ENCODE results near the gene GPX1. TPM values are rescaled to one million over a fixed set of nuclear protein-coding genes. Genes with fewer than 3 reads are reported as not detected.

GPX1 gene
- total and polyA plus RNA-seq, 2 of the 8 experiments (the other 6 are each of a cell fraction or from before 2014, with no cell fraction given): 250 to 757 TPM

DNA sequence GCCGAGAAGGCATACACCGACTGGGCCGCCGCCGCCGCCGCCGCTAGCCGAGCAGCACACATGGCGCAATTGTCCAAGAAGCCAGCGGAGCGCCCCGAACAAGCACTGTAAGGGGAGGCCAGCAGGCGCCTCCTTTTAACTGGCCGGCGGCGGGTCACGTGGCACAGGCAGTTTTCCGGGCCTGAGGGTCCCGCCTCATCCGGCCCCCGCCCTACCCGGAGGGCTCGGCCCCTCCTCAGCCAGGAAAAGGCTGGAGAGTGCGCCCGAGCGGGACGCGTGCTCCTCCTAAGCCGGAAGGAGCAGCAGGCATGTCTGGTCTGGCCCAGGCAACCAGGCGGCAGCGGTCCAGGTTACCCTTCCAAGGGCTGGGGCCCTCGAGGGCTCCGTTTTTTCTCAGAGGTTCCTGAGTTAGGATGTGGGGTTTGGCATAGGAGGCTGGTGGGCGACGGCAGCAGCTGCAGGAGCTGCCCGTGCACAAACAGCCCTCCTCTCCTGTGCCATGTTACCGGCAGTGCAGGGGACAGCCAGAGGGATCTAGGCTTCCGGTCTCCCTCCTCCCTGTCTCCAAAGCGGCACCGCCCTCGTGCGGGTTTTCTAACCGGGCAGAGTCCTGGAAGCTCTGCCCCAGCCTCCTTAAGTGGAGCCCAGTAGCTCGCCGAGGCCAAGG lies at the start of gene GPX1 (continued):
- TF ChIP-seq, protein P1, sequence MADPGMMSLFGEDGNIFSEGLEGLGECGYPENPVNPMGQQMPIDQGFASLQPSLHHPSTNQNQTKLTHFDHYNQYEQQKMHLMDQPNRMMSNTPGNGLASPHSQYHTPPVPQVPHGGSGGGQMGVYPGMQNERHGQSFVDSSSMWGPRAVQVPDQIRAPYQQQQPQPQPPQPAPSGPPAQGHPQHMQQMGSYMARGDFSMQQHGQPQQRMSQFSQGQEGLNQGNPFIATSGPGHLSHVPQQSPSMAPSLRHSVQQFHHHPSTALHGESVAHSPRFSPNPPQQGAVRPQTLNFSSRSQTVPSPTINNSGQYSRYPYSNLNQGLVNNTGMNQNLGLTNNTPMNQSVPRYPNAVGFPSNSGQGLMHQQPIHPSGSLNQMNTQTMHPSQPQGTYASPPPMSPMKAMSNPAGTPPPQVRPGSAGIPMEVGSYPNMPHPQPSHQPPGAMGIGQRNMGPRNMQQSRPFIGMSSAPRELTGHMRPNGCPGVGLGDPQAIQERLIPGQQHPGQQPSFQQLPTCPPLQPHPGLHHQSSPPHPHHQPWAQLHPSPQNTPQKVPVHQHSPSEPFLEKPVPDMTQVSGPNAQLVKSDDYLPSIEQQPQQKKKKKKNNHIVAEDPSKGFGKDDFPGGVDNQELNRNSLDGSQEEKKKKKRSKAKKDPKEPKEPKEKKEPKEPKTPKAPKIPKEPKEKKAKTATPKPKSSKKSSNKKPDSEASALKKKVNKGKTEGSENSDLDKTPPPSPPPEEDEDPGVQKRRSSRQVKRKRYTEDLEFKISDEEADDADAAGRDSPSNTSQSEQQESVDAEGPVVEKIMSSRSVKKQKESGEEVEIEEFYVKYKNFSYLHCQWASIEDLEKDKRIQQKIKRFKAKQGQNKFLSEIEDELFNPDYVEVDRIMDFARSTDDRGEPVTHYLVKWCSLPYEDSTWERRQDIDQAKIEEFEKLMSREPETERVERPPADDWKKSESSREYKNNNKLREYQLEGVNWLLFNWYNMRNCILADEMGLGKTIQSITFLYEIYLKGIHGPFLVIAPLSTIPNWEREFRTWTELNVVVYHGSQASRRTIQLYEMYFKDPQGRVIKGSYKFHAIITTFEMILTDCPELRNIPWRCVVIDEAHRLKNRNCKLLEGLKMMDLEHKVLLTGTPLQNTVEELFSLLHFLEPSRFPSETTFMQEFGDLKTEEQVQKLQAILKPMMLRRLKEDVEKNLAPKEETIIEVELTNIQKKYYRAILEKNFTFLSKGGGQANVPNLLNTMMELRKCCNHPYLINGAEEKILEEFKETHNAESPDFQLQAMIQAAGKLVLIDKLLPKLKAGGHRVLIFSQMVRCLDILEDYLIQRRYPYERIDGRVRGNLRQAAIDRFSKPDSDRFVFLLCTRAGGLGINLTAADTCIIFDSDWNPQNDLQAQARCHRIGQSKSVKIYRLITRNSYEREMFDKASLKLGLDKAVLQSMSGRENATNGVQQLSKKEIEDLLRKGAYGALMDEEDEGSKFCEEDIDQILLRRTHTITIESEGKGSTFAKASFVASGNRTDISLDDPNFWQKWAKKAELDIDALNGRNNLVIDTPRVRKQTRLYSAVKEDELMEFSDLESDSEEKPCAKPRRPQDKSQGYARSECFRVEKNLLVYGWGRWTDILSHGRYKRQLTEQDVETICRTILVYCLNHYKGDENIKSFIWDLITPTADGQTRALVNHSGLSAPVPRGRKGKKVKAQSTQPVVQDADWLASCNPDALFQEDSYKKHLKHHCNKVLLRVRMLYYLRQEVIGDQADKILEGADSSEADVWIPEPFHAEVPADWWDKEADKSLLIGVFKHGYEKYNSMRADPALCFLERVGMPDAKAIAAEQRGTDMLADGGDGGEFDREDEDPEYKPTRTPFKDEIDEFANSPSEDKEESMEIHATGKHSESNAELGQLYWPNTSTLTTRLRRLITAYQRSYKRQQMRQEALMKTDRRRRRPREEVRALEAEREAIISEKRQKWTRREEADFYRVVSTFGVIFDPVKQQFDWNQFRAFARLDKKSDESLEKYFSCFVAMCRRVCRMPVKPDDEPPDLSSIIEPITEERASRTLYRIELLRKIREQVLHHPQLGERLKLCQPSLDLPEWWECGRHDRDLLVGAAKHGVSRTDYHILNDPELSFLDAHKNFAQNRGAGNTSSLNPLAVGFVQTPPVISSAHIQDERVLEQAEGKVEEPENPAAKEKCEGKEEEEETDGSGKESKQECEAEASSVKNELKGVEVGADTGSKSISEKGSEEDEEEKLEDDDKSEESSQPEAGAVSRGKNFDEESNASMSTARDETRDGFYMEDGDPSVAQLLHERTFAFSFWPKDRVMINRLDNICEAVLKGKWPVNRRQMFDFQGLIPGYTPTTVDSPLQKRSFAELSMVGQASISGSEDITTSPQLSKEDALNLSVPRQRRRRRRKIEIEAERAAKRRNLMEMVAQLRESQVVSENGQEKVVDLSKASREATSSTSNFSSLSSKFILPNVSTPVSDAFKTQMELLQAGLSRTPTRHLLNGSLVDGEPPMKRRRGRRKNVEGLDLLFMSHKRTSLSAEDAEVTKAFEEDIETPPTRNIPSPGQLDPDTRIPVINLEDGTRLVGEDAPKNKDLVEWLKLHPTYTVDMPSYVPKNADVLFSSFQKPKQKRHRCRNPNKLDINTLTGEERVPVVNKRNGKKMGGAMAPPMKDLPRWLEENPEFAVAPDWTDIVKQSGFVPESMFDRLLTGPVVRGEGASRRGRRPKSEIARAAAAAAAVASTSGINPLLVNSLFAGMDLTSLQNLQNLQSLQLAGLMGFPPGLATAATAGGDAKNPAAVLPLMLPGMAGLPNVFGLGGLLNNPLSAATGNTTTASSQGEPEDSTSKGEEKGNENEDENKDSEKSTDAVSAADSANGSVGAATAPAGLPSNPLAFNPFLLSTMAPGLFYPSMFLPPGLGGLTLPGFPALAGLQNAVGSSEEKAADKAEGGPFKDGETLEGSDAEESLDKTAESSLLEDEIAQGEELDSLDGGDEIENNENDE (IDR thresholded peaks at IDR 0.05; ENCODE audit: insufficient replicate concordance, low read length): no peak
- TF ChIP-seq ASH2L (IDR thresholded peaks at IDR 0.05; ENCODE audit: low read length) (peak; percentile 66), SP1 (IDR thresholded peaks at IDR 0.05; ENCODE audit: low read depth, low read length) (0 out of 2 replicates have a peak, but pooled peaks have one; percentile 52), TAF1 (IDR thresholded peaks at IDR 0.05; ENCODE audit: low read depth, low read length) (peak; percentile 91), EP300 (IDR thresholded peaks at IDR 0.05; ENCODE audit: borderline replicate concordance in 1 of 2, low read depth in 2 of 2, low read length in 2 of 2) (no peak; a peak in 1 of 3 replicates), YY1 (IDR thresholded peaks at IDR 0.05; ENCODE audit: low read depth, low read length) (no peak), CEBPB (IDR thresholded peaks at IDR 0.05; ENCODE audit: low read depth, low read length) (peak; percentile 40; the same call in 1 of the 2 replicates), RXRA (IDR thresholded peaks at IDR 0.05; ENCODE audit: insufficient read depth, low read depth, low read length) (no peak), GABPA (IDR thresholded peaks at IDR 0.05; ENCODE audit: borderline replicate concordance, insufficient read depth, low read length) (peak; percentile 30; the same call in 1 of the 2 replicates), BRCA1 (IDR thresholded peaks at IDR 0.05; ENCODE audit: low read depth, low read length) (no peak)
